ENCODE results near the gene AKT3. TPM values are rescaled to one million over a fixed set of nuclear protein-coding genes. Genes with fewer than 3 reads are reported as not detected.

AKT3 gene
- total and polyA plus RNA-seq, 2 of the 8 experiments (the other 6 are each of a cell fraction or from before 2014, with no cell fraction given): 6.0 to 36.4 TPM

- H4K20me1 ChIP-seq (replicated peaks in 1 of 2; ENCODE audit: control insufficient read depth in 1 of 2, insufficient read depth in 2 of 2, low read length in 2 of 2): no peaks in the 10 kb centered on the region
- no peaks in the 10 kb centered on the region; a peak in 1 of 7 replicates for H3K4me1 ChIP-seq (replicated peaks in 1 of 4; ENCODE audit: control insufficient read depth in 3 of 4, insufficient read depth in 4 of 4, low read length in 3 of 4)
- no peak overlapping the region for H3K27ac ChIP-seq (ENCODE audit: low read depth, low read length)
- no peaks in the 10 kb centered on the region for H3K9me3 ChIP-seq (ENCODE audit: insufficient read depth in 2 of 2, low read depth in 1 of 2, low read length in 1 of 2)
- no peak overlapping the region for H3K18ac ChIP-seq (ENCODE audit: extremely low read depth, low read length)
- FAIRE-seq: no peak
- H2BK20ac ChIP-seq (ENCODE audit: low read length): no peak overlapping the region
- ChIA-PET CTCF (ENCODE audit: partially characterized antibody) (interaction anchor here (1.1 kb wide), 1 partner anchor 18 kb away, joined by 3 read pairs; no protein-coding TSS in a partner anchor), POLR2A (ENCODE audit: partially characterized antibody) (interaction anchor here (1.7 kb wide), 1 partner anchor 9 kb away, joined by 5 read pairs; no protein-coding TSS in a partner anchor)
- no peaks in the 10 kb centered on the region for H3K36me3 ChIP-seq (ENCODE audit: control insufficient read depth in 2 of 4, insufficient read depth in 4 of 4, low read length in 3 of 4)
- no peak overlapping the region for H4K5ac ChIP-seq (ENCODE audit: insufficient read length, low read depth, low read length)
- no peak overlapping the region for H3K4me3 ChIP-seq (ENCODE audit: extremely low read depth in 1 of 4, insufficient read depth in 2 of 4, low read depth in 3 of 4, low read length in 4 of 4)
- no peak overlapping the region for H3K14ac ChIP-seq (ENCODE audit: insufficient read length)
- no peak overlapping the region for H3K9ac ChIP-seq (replicated peaks in 1 of 4; ENCODE audit: extremely low read depth in 1 of 4, low read depth in 3 of 4, low read length in 3 of 4)
- H4K8ac ChIP-seq (ENCODE audit: extremely low read depth, insufficient read depth, low read length): no peak overlapping the region
- no peak overlapping the region for H2AFZ ChIP-seq (ENCODE audit: low read length)
- H3K79me2 ChIP-seq (ENCODE audit: control insufficient read depth in 1 of 2, insufficient read depth in 2 of 2, low read length in 2 of 2): 0 out of 4 replicates have a peak, but pooled peaks cover 0 to 2% of the 10 kb centered on the region in 2 experiments
- TF ChIP-seq KDM4A (IDR thresholded peaks at IDR 0.05; ENCODE audit: low read depth, low read length, severe bottlenecking) (no peak), BCL11A (IDR thresholded peaks at IDR 0.05; ENCODE audit: low read depth in 2 of 2, low read length in 2 of 2) (no peak), TEAD4 (IDR thresholded peaks at IDR 0.05; ENCODE audit: low read depth, low read length) (no peak), KDM5A (IDR thresholded peaks at IDR 0.05; ENCODE audit: low read length) (no peak), SUZ12 (IDR thresholded peaks at IDR 0.05; ENCODE audit: low read length) (no peak), KDM1A (IDR thresholded peaks at IDR 0.05; ENCODE audit: borderline replicate concordance, low read length) (no peak), NRF1 (IDR thresholded peaks at IDR 0.05; ENCODE audit: low read depth, low read length) (no peak), RAD21 (IDR thresholded peaks at IDR 0.05 in 1 of 2, conservative IDR thresholded peaks at IDR 0.05 in 1 of 2; ENCODE audit: low read depth in 2 of 2, low read length in 2 of 2) (no peak), SP4 (IDR thresholded peaks at IDR 0.05; ENCODE audit: low read length) (no peak), ASH2L (IDR thresholded peaks at IDR 0.05; ENCODE audit: low read length) (no peak), CBX8 (IDR thresholded peaks at IDR 0.05; ENCODE audit: borderline replicate concordance, low read depth, low read length) (no peak)
- TF ChIP-seq, protein P1, sequence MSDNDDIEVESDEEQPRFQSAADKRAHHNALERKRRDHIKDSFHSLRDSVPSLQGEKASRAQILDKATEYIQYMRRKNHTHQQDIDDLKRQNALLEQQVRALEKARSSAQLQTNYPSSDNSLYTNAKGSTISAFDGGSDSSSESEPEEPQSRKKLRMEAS (IDR thresholded peaks at IDR 0.05): no peak
- no peak overlapping the region for H3K4me2 ChIP-seq (ENCODE audit: insufficient read depth in 1 of 2, low read depth in 2 of 2, low read length in 2 of 2)
- WGBS, 2 experiments (ENCODE audit: extremely low coverage in 1 of 2, insufficient coverage in 1 of 2, insufficient read length in 1 of 2, insufficient replicate concordance in 2 of 2, low coverage in 1 of 2, low lambda C conversion rate in 2 of 2, missing lambda C conversion rate in 1 of 2): 90% methylated on average over 2 of the region's 2 CpGs; no CpG with 5 or more reads in 1 of the 2 experiments
- DNase-seq (ENCODE audit: low read depth in 1 of 2, low spot score in 2 of 2): no peak
- no peak overlapping the region for H2AK5ac ChIP-seq (ENCODE audit: low read depth, low read length)
- no peaks in the 10 kb centered on the region for H3K27me3 ChIP-seq (replicated peaks in 1 of 4; ENCODE audit: control insufficient read depth in 3 of 4, extremely low read depth in 1 of 4, insufficient read depth in 3 of 4, low read length in 3 of 4)
- no peaks in the 10 kb centered on the region for H3K23me2 ChIP-seq (ENCODE audit: low read depth, low read length)
- H3K56ac ChIP-seq (replicated peaks; ENCODE audit: insufficient read length, low read depth, low read length): no peak overlapping the region
- no peak overlapping the region for H2BK15ac ChIP-seq (ENCODE audit: low read length)
- no peak overlapping the region for H2BK5ac ChIP-seq (ENCODE audit: low read depth, low read length)
- no peak overlapping the region for H3K4ac ChIP-seq (replicated peaks; ENCODE audit: insufficient read length, low read depth, low read length)
- no peak overlapping the region for H2BK12ac ChIP-seq (ENCODE audit: low read depth, low read length)
- no peaks in the 10 kb centered on the region; the same call in 1 of the 2 replicates for H3K79me1 ChIP-seq (ENCODE audit: low read depth, low read length)
- no peak overlapping the region for H4K91ac ChIP-seq (replicated peaks; ENCODE audit: insufficient read length, low read length)
- no peak overlapping the region for H3K23ac ChIP-seq (ENCODE audit: insufficient read length)
- no peak overlapping the region for H2BK120ac ChIP-seq (replicated peaks; ENCODE audit: low read depth, low read length)
Observed at GRCh38 chr1:243793298-243793697, 56.7 kb downstream of the AKT3 start.

Measured in H1 (cell line).